Stromal cell of bone marrow (primary cell): ENCODE results near the gene WDR35.

Source experiments
- DNase-seq: peaks from one replicate; pipeline ENCODE4 v3.0.0-alpha.2; 2012; ENCODE audit warnings: low read depth

WDR35 gene

GRCh38 chr2:19868701-19869580 is 121.0 kb downstream of the WDR35 start:
- no peak for DNase-seq

GRCh38 chr2:19868224-19868623 is 121.7 kb downstream of the WDR35 start:
- no peak for DNase-seq

- DNase-seq, result no peak
These were observed 123.1 kb downstream of the WDR35 start for GRCh38 chr2:19866771-19867170.

- no peak for DNase-seq
These were observed 124.8 kb downstream of the WDR35 start for GRCh38 chr2:19865151-19865550.

GRCh38 chr2:19864381-19864780 is 125.5 kb downstream of the WDR35 start:
- no peak for DNase-seq

- no peak for DNase-seq
These were observed 126.4 kb downstream of the WDR35 start for GRCh38 chr2:19863303-19864041.

GRCh38 chr2:19861813-19862212 is 128.1 kb downstream of the WDR35 start:
- DNase-seq, result peak; percentile 28
